Measurements from ENCODE around the gene FRY. TPM values are rescaled to one million over a fixed set of nuclear protein-coding genes. Genes with fewer than 3 reads are reported as not detected.

FRY gene
- total RNA-seq, 1 donor from 2014 or later: 29.6 TPM

GRCh38 chr13:32016119-32016518 is 15.5 kb upstream of the FRY start:
- no peak for DNase-seq (ENCODE audit: low spot score)

DNA sequence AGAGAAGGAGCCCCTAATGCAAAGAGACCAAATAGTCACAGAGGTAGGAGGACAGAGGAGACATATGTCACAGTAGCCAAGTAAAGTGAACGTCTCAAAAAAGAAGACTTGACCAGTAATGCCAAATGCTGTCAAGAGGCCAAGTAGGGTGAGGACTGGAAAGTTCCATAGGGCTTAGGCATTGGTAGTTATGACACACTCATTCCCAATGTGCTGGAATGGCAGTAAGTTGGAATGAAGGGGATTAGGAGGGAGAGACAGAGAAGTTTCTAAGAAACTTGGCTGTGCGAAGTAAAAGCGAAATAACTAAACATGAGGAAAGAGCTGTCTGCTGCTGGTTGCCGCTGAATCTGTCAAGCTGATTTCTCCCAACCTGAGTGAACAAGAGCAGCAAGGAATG is 14.9 kb upstream of the FRY start:
- peak; percentile 65 for DNase-seq (ENCODE audit: low spot score)

- no peak for DNase-seq (ENCODE audit: low spot score)
These were observed 14.1 kb upstream of the FRY start for GRCh38 chr13:32017474-32017873.

DNA sequence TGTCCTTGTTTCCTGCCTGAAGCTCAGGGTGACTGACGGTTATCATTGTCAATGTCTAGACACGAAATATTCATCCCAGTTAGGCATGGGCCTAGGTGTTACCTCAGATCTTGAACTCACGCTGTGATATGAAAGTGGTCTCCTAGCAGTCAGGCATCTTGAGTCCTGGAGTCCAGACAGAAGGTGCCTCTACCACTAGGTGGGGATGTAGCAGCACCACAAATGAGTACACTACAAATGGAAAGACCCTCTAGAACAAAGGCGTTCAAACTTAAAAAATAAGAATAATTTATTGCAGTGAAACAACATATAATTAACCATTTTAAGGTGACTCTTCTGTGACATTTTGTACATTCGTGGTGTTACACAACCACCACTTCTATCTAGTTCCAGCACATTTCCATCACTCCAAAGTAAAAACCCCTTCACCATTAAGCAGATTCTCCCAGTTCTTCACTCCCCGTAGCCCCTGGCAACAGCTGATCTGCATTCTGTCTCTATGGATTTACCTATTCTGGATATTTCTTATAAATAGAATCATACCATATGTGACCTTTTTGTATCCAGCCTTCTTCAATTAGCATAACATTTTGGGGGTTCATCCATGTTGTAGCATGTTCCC is 11.9 kb upstream of the FRY start:
- DNase-seq (ENCODE audit: low spot score): peak; percentile 70

- no peak for DNase-seq (ENCODE audit: low spot score)
These were observed 9.8 kb upstream of the FRY start for GRCh38 chr13:32021785-32022184.

DNA sequence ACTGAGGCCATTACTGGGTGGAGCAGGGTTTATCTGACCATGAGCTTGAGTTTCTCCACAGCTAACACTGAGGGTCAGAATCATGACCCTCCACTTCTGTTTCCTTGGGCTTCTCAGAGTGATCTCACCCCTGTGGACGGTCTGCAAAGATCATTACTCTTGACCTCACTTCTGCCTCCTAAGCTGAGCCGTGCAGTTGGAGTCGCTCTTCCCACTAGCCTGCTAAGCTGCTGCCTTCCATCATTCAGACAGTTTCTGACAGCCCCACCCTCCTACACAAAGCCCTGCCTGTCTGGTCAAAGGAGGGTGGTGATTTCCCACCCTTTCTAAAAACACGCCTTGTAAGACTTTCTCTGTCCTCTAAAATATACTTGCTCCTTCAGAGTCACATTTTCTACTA is 9.3 kb upstream of the FRY start:
- DNase-seq (ENCODE audit: low spot score): peak; percentile 69

GRCh38 chr13:32023096-32023495 is 8.5 kb upstream of the FRY start:
- DNase-seq (ENCODE audit: low spot score): no peak

- DNase-seq (ENCODE audit: low spot score): no peak
These were observed 7.9 kb upstream of the FRY start for GRCh38 chr13:32023698-32024097.

- DNase-seq (ENCODE audit: low spot score): no peak
These were observed 6.8 kb upstream of the FRY start for GRCh38 chr13:32024750-32025149.

GRCh38 chr13:32025730-32026129 is 5.8 kb upstream of the FRY start:
- no peak for DNase-seq (ENCODE audit: low spot score)

DNA sequence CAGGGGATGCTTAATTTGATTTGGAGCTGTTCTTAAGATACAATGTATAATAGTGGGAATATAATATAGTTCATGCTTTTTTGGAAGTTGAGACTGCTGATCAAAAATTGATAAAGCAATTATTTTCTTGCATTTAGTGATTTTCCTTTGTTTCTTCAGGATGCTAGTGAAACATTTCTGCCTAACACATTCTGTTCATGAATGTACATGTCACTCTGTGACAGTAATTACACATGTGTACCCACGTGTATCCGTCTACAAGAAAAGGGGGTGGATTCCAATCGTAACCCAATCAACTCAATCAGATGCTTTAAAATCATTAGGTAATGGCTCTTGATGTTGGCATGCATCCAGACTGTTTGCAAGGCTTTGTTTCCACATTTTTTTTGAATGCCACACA is 5.0 kb upstream of the FRY start:
- DNase-seq (ENCODE audit: low spot score): no peak

DNA sequence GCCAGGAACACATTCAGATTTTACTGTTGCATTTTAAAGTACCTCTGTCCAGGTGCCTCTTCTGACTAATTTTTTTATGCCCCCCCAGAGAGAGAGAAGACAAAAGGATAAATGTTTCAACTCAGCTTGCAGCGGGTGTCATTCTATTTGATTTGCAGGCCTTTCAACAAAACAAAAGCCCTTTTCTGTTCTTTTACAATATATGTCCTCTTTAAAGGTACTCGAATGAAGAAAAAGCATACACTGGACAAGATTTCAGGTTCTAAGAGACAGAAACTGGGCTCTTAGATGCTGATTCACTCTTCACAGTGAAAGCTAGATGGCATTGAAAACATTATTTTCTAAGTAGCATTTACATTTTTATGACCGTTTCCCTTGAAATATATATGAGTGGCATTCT is 2.9 kb upstream of the FRY start:
- DNase-seq (ENCODE audit: low spot score): no peak

GRCh38 chr13:32029684-32030083 is 1.9 kb upstream of the FRY start:
- DNase-seq (ENCODE audit: low spot score): no peak

DNA sequence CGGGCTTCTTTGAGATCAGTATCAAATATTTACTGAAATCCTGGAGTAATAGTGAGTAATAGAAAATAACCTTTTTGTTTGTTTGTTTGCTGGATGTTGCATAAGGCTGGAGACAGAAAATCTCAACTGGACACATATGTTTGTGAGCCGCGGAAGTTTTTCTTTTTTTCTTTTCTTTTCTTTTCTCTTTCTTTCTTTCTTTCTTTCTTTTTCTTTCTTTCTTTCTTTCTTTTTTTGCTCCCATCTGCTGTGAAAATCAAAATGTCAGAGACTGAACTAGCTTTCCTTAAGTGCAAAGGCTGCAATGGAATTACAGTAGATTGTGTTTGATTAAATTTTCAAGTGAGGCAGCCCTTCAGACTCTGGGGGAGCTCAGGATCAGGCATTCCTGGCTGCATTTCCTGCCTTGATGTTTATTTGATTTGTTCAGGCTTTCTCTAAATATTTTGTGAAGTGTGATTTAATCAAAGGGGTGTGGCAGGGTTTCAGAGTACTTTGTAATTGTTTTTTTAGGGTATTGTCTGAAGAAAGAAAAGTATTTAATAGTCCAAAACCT is 319 bp downstream of the FRY start:
- no peak for DNase-seq (ENCODE audit: low spot score)

DNA sequence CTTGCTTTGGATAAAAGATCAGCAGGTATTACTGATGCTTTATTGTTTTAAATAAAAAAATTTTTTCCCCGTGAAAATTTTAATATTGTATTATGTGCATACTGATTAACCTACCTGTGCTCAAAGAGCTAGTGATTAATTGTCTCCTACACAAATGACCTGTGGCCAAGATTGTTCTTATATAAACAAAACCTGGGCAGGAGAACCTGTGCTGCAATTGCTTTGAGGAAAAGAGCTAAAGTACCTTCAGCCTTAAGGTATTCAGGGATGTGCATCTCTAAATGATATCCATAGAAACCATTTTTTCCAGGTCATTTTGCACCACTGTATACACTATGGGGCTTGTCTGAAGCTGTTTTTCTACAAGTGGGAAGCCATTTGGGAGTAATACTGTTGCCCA is 1.2 kb downstream of the FRY start:
- no peak for DNase-seq (ENCODE audit: low spot score)

- no peak for DNase-seq (ENCODE audit: low spot score)
These were observed 2.2 kb downstream of the FRY start for GRCh38 chr13:32033744-32034143.

- no peak for DNase-seq (ENCODE audit: low spot score)
These were observed 4.1 kb downstream of the FRY start for GRCh38 chr13:32035716-32036115.

GRCh38 chr13:32036126-32036695 is 4.6 kb downstream of the FRY start:
- no peak for DNase-seq (ENCODE audit: low spot score)

DNA sequence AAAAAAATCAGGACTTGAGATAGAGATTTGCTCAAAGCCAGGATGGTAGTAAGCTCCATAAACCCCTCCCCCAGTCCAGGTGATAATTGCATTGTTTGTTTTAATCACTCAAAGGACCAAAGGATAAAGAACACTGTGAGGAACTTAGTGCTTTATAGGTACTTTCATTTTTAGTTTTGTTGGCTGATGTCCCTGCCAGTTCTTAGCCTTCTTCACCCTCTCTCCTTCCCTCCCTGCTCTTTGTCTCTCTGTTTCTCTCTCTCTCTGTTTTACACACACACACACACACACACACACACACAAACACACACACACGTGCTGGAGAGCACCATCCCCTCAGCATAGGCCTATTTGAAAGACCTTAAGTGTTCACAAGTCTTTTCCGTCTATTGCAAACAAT is 5.2 kb downstream of the FRY start:
- DNase-seq (ENCODE audit: low spot score): no peak

GRCh38 chr13:32037471-32037870 is 5.9 kb downstream of the FRY start:
- DNase-seq (ENCODE audit: low spot score): no peak

DNA sequence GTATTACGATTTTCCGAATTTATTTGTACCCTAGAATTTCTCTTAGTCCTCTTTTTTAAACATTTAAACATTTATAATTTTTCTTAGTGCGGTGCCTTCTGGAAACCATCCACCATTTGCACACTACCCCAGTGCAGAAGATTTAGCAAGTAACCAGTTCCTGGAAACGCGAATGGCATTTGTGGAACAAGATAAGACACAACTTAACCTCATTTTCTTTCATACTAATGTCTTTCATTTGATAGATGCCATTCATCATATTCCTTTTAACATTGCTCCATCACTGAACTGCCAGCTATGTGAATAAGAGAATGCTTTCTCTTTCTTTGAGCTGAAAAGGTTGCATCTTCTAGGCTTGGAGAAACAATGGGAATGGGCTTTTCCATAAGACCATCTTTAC is 6.8 kb downstream of the FRY start:
- DNase-seq (ENCODE audit: low spot score): no peak

GRCh38 chr13:32039056-32039455 is 7.5 kb downstream of the FRY start:
- peak; percentile 30 for DNase-seq (ENCODE audit: low spot score)

DNA sequence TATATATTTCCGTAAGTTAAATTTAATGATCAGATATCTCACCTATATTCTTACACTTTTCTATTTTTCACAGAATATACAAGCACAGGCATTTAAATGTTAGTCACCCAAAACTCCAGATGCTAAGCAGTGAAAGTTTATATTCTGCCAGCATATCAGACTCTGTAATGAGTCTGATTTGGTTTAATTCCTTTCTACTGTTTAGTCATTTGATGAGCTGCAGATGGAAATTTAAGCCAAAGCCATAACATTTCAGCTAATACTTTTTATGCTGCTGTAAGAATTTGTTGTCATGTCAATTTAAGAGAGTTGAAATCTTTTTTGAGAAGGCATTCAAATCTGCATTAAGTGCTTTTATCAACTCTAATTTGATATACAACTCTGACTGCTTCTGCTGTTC is 8.0 kb downstream of the FRY start:
- peak; percentile 62 for DNase-seq (ENCODE audit: low spot score)
